HG03521 (cell line): Measurements from ENCODE around the gene NTF3.
"Not testable (repeated sequence)": the region's sequence is repeated elsewhere in the genome, so short reads cannot be mapped to it uniquely, and the experiment has no call there.

ENCODE experiments used
- ATAC-seq: cut with Tn5 transposase; IDR thresholded peaks from one replicate; pipeline ENCODE4 v1.9.1; 2021; ENCODE audit warnings: mild to moderate bottlenecking, moderate library complexity; ENCODE audit not compliant: unreplicated experiment

The NTF3 gene

GRCh38 chr12:5524769-5525436 is 93.0 kb downstream of the NTF3 start:
- no peak for ATAC-seq

DNA sequence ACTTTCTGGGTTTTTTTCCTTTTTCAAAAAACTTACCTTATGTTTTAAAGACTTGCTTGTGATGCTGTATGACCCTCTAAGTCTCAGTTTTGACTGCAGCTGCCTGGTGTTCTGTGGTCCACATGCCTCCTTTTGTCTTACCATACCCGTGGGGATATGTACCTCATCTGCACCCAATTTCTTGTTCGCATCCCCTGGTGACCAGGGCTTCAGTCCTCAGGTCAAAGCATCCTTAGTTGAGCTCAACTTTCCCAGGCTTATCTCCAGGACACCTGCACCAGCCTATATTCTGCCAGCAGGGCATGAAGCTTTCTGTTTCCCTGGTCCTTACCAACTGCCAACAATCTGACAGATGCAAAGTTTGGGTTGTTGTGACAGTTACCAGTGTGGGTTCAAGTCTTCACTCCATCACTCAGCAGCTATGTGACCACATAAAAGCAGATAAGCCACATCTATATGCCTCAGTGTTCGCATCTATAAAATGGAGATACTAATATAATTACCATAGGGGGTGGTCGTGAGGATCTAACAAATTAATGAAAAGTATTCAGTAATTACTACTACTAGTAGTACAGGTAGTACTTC is 94.0 kb downstream of the NTF3 start:
- no peak for ATAC-seq

- ATAC-seq = no peak
Observed at GRCh38 chr12:5533368-5533767, 101.5 kb downstream of the NTF3 start.

GRCh38 chr12:5534426-5535199 is 102.7 kb downstream of the NTF3 start:
- ATAC-seq = no peak

DNA sequence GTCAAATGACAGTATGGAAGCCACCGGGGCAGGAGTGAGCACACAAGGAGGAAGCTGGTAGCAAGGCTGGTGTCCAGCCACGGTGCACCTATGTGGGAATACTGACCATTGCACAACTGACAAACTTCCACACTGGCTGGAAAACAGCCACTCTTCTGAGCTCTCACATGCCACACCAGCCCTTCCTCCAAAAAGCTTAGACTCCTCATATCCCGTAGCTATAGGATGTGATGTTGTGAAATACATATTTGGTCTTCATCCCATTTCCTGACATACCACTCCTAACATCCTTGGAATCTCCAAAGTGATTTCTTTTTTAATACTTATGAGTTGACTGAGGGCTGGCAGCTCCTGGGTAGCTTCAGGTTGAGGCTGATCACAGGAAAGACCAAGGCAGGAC is 103.6 kb downstream of the NTF3 start:
- ATAC-seq = no peak

DNA sequence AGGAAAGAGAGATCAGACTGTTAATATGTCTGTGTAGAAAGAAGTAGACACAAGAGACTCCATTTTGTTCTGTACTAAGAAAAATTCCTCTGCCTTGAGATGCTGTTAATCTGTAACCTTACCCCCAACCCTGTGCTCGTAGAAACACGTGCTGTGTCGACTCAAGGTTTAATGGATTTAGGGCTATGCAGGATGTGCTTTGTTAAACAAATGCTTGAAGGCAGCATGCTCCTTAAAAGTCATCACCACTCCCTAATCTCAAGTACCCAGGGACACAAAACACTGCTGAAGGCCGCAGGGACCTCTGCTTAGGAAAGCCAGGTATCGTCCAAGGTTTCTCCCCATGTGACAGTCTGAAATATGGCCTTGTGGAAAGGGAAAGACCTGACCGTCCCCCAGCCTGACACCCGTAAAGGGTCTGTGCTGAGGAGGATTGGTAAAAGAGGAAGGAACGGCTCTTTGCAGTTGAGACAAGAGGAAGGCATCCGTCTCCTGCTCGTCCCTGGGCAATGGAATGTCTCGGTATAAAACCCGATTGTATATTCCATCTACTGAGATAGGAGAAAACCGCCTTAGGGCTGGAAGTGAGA is 105.2 kb downstream of the NTF3 start:
- not testable (repeated sequence) for ATAC-seq

GRCh38 chr12:5537771-5538170 is 105.9 kb downstream of the NTF3 start:
- no peak for ATAC-seq
